ENCODE results near the gene PPP2R5D.
"Not testable (repeated sequence)": the region's sequence is repeated elsewhere in the genome, so short reads cannot be mapped to it uniquely, and the experiment has no call there.

The PPP2R5D gene

GRCh38 chr6:42988486-42989020 is 4.2 kb downstream of the PPP2R5D start:
- TF ChIP-seq CTCF (IDR thresholded peaks at IDR 0.05; ENCODE audit: insufficient read depth, low read length, poor library complexity, severe bottlenecking) = no peak
- Histone ChIP-seq H3K4me3 (replicated peaks; ENCODE audit: low read depth, low read length) (no peak overlapping the region), H3K27me3 (replicated peaks; ENCODE audit: control insufficient read depth, insufficient read depth, low read length) (no peaks in the 10 kb centered on the region), H3K36me3 (ENCODE audit: control insufficient read depth, insufficient read depth, low read length) (peaks cover 5% of the 10 kb centered on the region)
- DNase-seq (ENCODE audit: extremely low read depth, insufficient read length) = no peak

DNA sequence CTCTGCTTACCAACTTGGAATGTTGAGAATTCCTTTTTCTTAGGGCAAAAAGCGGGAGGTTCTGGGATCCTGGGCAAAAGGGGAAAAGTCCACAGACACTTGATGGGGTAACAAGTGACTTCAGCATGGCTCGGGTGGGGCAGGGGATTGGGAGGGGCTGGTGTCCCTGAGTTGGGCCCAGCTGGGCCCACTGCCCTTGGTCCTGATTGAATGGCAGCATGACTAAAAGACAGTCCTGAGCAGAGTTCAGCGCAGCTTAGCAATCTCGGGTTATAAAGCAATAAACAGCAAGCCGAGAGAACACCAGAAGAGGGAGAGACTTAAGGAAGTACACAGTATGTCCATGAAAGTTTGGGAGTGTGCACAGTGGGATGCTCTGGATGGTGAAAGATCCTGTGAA is 5.6 kb downstream of the PPP2R5D start:
- no peak for TF ChIP-seq CTCF (IDR thresholded peaks at IDR 0.05; ENCODE audit: insufficient read depth, low read length, poor library complexity, severe bottlenecking)
- Histone ChIP-seq H3K4me3 (replicated peaks; ENCODE audit: low read depth, low read length) (no peak overlapping the region), H3K27me3 (replicated peaks; ENCODE audit: control insufficient read depth, insufficient read depth, low read length) (no peaks in the 10 kb centered on the region), H3K36me3 (ENCODE audit: control insufficient read depth, insufficient read depth, low read length) (peaks cover 5% of the 10 kb centered on the region)
- DNase-seq (ENCODE audit: extremely low read depth, insufficient read length) = no peak

- Histone ChIP-seq H3K27me3 (replicated peaks; ENCODE audit: control insufficient read depth, insufficient read depth, low read length) (no peaks in the 10 kb centered on the region), H3K4me3 (replicated peaks; ENCODE audit: low read depth, low read length) (no peak overlapping the region), H3K36me3 (ENCODE audit: control insufficient read depth, insufficient read depth, low read length) (peaks cover 5% of the 10 kb centered on the region)
- no peak for DNase-seq (ENCODE audit: extremely low read depth, insufficient read length)
- TF ChIP-seq CTCF (IDR thresholded peaks at IDR 0.05; ENCODE audit: insufficient read depth, low read length, poor library complexity, severe bottlenecking) = no peak
Measured at GRCh38 chr6:42993445-42993844, 9.1 kb downstream of the PPP2R5D start.

- peaks cover under 1% of the 10 kb centered on the region; the same call in 1 of the 2 replicates for H3K36me3 ChIP-seq (ENCODE audit: control insufficient read depth, insufficient read depth, low read length)
Measured at GRCh38 chr6:42996513-42996912, 12.1 kb downstream of the PPP2R5D start.

DNA sequence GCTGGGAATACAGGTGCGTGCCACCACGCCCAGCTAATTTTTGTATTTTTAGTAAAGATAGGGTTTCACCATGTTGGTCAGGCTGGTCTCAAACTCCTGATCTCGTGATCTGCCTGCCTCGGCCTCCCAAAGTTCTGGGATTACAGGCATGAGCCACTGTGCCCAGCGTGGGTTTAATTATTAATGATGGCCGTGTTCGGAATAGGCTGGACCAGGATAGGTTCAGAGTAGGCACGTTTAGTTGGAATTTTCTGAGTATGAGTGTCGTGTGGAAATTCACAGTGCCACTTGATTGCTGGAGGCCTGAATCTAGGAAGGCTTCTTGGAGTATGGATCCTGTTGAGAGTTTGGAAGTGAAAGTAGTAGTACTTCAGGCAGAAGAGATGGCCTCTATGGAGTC is 13.8 kb downstream of the PPP2R5D start:
- not testable (repeated sequence) for H3K36me3 ChIP-seq (ENCODE audit: control insufficient read depth, insufficient read depth, low read length); H3K4me3 ChIP-seq (replicated peaks; ENCODE audit: low read depth, low read length); H3K27me3 ChIP-seq (replicated peaks; ENCODE audit: control insufficient read depth, insufficient read depth, low read length); DNase-seq (ENCODE audit: extremely low read depth, insufficient read length)

More at GRCh38 chr6:42996513-42996912, 12.1 kb downstream of the PPP2R5D start:
- Histone ChIP-seq H3K4me3 (replicated peaks; ENCODE audit: low read depth, low read length) (no peak overlapping the region), H3K27me3 (replicated peaks; ENCODE audit: control insufficient read depth, insufficient read depth, low read length) (no peaks in the 10 kb centered on the region)
- TF ChIP-seq CTCF (IDR thresholded peaks at IDR 0.05; ENCODE audit: insufficient read depth, low read length, poor library complexity, severe bottlenecking) = no peak
- DNase-seq (ENCODE audit: extremely low read depth, insufficient read length) = no peak

DNA sequence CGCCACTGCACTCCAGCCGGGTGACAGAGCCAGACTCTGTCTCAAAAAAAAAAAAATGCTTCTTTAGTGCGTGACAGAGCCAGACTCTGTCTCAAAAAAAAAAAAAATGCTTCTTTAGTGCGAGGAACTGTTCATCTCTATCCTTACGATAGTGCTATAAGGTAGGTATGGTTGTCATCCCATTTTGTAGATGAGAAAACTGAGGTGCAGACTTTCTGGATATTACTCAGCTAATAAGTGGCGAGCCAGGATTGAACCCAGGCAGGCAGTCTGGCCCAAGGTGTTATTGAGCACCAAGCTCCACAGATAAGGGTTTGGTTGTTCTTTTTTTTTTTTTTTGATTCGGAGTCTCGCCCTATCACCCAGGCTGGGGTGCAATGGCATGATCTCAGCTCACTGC is 17.5 kb downstream of the PPP2R5D start:
- no peaks in the 10 kb centered on the region for H3K27me3 ChIP-seq (replicated peaks; ENCODE audit: control insufficient read depth, insufficient read depth, low read length)
- peaks cover 2% of the 10 kb centered on the region; the same call in 1 of the 2 replicates for H3K36me3 ChIP-seq (ENCODE audit: control insufficient read depth, insufficient read depth, low read length)
- H3K4me3 ChIP-seq (replicated peaks; ENCODE audit: low read depth, low read length) = no peak overlapping the region
- no peak for TF ChIP-seq CTCF (IDR thresholded peaks at IDR 0.05; ENCODE audit: insufficient read depth, low read length, poor library complexity, severe bottlenecking)
- DNase-seq (ENCODE audit: extremely low read depth, insufficient read length) = no peak

Measured in GM06990 (cell line).